NCI-H2081 treated with DMSO at 0.1 percent for 48 hours (cell line): ENCODE data around the gene MON2.
"Not testable (repeated sequence)": the region's sequence is repeated elsewhere in the genome, so short reads cannot be mapped to it uniquely, and the experiment has no call there.

Source experiments
- DNase-seq: peaks from one replicate; lab custom pipeline; 2025; lab: John Stamatoyannopoulos, UW

MON2 gene

DNA sequence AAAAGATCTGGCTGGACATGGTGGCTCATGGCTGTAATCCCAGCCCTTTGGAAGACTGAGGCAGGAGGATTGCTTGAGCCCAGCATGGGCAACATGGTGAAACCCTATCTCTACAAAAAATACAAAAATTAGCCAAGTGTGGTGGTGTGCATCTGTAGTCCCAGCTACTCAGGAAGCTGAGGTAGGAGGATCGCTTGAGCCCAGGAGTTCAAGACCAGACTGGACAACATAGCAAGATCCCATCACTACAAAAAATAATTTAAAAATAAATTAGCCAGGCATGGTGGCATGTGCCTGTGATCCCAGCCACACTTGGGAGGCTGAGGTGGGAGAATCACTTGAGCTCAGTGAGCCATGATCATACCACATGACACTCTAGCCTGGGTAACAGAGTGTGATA lies 92.7 kb downstream of the MON2 start:
- DNase-seq = not testable (repeated sequence)

DNA sequence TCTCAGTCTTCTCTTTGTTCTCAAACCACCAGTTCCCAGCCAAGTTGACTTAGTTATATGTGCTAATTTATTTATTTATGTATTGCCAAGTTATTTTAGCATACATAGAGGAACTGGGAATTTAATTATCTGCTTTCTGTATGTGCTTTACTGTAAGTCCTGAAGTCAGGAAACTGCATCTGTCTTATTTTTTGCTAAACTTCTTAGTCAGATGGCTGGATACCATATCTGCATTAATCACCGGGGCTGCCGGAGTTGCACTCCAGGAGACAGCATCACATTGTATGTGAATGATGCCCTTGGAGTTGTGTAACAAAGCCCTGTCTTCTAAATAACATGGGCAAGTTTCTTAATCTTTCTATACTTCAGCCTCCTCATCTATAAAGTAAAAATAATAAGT lies 96.2 kb downstream of the MON2 start:
- no peak for DNase-seq

DNA sequence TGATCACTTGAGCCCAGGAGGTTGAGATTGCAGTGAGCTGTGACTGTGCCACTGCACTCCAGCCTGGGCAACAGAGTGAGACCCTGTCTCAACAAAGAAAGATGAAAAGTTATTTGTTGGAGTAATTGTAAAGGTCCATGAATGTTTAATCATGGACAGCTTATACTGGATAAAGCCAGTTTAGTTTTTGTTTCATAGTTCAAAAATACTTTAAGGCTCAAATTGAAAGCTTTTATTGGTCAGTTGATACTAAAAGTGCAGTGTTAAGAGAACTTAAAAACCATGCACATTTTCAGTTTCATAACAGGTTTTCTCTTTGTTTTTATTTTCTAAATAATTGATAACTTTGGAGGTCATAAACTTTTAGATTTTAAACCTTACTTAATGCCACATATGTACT lies 108.4 kb downstream of the MON2 start:
- DNase-seq = no peak

DNA sequence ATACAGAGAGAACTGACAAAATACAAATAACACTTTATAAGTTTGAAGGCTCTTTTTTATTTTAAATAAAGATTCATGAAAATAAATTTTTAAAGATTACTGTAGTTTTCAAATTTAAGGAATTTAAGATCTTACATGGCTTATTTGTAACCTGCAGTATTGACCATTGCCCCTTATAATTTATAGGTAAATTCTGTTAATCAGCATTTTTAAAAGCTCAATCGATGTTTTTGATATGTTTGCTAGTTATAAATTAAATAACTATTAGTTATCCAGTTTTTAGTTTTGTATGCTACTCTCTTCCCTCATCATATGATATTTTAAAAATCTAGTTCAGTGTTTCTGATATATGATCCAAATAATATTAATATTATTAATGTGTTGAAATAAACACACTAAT lies 109.9 kb downstream of the MON2 start:
- DNase-seq = no peak

DNA sequence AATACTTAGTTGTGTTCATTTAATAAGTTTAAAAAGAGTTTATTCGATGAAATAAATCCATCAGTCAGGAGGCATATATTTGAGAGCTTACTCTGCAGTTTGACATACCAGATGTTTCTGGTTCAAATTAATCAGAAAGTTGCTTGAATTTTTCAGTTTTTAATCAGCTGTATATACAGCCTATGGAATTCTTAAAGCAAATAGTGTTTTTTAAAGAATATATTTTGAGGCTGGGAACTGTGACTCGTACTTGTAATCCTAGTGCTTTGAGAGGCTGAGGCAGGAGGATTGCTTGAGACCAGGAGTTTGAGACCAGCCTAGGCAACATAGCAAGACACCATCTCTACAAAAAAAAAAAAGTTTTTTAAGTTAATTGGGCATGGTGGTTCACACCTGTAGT lies 112.1 kb downstream of the MON2 start:
- no peak for DNase-seq

DNA sequence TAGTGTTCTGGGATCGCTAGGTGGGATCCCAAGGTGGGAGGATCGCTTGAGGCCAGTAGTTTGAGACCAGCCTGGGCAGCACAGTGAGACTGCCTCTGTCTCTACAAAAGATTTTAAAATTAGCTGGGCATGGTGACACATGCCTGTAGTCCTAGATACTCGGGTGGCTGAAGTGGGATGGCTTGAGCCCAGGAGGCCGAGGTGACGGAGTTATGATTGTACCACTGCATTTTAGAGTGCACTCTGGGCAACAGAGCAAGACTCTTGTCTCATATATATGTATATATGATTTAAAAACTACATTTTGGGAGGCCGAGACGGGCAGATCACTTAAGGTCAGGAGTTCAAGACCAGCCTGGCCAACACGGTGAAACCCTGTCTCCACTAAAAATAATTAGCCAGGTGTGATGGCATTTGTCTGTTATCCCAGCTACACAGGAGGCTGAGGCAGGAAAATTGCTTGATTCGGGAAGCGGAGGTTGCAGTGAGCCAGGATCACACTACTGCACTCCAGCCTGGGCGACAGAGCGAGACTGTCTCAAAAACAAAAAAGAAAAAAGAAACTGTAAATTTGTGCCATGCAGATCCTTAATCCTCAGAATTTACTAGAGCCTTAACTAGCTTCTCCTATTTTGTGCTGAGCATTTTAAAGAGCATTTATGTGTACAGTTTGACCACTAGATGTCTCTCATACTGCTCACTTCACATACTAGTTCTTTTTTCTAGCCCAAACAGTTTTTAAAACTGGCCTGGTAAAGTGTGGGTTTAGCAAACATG lies 114.8 kb downstream of the MON2 start:
- peak; percentile 32 for DNase-seq

DNA sequence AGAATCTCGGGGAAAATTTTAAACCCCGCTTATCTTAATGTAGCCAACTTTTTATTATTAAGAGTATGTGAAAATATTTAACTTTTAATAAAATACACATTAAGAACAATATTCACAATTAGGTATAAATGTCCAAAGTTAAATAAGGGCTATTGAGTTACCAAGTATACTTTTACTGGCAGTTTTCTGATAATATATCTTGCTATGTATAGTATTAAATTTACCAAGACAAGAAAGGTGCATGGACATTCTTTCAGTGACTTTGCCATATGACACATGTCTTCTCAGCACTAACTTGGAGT lies 115.4 kb downstream of the MON2 start:
- no peak for DNase-seq

DNA sequence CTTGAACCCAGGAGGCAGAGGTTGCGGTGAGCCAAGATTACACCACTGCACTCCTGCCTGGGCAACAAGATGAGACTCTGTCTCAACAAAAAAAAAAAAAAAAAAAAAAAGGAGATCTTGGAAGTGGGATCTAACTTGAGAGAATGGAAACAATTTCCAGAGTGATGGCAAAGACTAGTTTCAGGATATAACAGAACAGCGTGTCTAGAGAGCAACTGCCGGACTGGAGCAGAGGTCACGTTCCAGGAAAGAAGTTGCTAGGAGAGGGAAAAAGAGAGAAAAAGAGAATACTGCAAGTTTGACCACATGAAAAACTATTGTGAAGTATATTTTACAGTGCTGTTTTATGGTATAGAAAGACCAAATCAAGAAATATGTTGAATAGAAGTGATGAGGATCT lies 118.0 kb downstream of the MON2 start:
- DNase-seq = no peak

DNA sequence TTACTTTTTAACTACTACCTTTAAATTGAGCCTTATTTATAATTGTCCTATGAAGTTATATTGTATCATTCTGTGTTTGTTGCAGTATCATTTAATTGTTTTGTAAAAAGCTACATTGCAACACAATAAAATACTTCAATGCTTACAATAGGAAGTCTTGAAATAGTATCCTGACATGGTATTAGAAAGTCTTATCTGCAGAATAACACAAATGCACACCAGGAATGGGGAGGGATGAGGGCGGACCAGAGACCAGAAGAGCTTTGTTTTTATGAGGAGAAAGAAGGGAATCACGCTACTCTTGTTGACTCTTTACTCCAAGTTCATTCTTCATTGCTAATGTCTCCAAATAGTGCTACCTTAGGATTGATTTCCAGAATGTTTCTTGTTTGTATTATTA lies 120.2 kb downstream of the MON2 start:
- no peak for DNase-seq

DNA sequence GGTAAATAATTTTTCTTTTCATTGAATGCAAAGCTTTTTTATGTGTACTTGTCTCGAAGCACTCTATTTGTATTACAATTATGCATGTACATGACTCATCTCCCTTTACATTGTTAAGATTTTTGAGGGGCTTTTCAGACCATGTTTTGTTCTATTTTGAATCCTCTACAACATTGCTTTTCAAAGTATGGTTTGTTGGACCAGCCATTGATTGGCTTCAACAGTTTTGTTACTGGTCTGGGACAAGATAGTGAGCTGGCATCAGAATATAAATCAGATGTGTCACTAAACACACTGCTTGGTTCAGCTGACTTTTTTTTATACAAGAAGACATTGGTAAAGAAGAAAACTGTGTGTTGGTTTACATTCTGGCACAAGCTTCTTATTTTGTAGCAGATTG lies 122.3 kb downstream of the MON2 start:
- DNase-seq = no peak

DNA sequence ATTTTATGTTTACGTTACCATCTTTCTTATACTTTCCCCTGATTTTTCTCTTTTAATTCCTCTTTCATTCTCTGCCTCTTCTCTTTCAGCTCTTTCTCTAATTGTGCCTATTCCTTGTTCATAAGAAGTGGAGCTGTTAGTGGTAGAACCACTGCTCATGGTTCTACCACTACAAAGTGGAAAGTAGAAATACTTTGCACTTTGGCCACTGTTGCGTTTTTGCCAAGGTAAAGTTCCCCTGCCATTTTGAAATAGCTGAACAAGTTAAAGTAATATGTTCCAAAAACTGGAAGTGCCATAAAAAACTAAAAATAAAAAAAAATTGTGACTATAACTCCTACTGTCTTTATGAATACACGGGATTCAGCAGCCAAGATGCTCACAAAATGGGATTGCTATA lies 130.6 kb downstream of the MON2 start:
- DNase-seq = no peak

DNA sequence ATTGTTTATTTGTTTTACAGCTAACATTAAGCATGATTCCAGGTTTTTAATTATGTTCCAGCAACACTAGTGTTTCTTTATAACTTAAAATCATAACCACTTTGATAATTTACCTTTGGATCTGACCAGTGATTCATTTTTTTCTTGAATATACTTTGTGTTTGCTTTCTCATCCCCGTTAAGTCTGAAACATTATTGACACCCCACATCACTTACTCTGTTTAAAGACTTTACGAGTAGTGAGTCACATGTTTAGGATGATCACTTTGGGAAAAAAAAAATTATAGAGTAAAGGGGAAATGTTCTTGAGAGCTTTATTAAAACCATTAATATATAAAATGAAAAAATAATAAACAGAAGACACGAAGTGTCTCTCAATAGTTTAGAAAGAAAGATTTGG lies 132.2 kb downstream of the MON2 start:
- DNase-seq = no peak

DNA sequence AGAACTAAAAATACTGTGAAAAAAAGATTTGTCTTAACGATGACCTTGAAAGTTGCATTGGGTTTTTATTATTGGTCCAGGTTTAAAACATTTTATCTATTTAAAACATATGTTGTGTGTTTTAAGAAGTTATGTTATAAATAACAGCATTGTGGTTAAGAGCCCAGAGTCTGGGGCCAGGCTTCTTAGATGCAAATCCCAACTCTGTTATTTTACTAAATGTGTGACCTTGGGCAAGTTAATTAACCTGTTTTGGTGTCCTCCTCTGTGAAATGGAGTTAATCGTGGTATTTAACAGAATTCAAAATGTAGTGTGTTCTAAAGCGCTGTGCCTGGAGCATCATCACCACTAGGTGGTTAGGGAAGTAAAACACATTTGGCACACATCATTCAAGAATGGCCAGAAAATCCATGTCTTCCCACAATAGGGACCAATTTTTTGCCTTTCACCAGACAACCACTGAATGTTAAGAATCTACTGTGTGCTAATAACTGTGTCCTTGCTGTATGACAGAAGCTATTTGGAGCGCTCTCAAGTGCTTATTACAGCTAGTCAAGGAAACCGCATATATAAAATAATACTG lies 133.3 kb downstream of the MON2 start:
- no peak for DNase-seq

DNA sequence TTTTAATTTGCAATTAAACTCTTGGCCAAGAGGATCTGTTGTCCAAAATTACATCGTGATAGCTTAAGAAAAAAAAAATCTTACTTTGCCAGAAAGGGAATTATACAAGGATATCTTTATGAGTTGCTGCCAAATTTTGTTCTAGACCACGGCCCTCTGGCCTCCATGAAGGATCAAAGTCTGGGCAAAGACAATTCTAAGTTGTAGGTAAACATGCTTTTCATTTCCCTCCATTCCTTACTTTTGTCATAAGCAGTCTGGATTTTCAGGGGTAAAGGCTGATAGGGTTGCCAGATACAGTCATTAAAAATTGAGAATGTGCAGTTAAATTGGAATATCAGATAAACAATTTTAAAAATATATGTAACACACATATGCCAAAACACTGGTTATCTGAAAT lies 135.1 kb downstream of the MON2 start:
- no peak for DNase-seq

DNA sequence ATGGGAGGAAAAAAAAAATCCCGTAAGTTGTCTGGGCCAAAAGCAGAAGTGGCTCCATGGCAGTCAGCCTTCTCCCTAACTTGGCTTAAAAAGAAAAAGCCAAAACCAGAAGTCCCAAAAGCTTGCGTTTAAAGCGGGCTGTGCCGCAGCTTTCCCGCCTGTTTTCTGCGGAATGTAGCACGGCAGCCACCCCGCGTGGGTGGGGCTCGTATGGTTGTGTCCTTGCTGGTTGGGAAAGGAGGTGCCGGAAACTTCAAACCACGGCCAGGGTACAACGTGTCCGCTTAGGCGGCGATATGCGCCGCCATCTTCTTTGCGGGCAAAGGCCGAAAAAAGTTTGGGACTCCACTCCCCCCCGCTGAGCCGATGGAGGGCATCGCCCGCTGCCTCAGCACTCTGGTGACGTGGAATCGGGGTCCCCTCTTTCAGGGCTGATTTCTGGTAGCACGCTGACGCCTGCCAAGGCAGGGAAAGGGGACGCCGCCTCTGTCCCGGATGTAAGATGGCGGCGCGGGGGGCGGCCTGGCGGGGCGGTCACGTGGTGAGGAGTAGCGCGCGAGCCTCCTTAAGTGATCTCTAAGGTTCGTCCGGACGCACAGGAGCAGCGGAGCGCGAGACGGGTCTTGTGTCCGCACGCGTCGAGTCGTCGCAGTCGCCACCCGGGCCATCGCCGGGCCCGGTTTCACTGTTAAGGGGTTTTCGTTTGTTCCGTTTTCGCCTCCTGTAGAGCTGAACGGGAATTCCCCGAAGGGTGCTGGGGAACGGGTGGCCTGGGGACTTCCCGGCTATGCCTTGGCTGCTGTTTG lies 135.8 kb downstream of the MON2 start:
- peak; percentile 70 for DNase-seq

DNA sequence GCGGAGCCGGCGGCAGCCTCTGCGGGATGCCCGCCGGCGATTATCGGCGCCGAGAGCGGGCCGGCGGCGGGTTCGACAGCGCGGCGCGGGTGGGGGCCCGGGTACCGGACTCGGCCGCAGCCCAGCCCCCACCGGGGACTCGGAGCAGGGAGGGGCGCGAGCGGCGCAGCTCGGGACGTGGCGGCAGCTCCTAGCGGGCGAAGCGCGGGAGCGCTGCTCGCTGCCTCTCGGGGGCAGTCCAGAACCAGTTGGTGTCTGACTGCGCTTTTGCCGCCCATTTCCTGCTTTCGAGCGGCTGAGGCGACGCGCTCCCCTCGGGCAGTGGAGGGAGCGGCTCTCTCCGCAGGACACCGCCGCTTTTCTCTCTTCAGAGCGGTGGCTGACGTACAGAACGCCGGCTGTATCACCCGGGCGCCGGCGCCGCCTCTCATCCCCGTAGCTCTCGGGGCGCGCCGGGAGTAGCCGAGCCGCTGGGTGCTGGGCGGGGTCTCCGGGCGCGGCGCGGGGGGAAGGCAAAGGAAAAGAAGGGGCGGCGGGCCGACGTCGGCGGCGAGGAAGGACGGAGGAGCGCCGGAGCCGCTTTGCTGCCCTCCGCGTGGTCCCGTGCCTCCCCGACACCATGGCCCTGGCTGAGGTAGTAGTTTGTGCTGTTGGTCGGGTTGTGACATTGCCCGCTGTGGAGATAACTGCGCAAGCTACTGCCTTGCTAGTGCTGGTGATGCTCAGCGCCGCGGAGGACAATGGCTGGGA lies 136.6 kb downstream of the MON2 start:
- peak; percentile 37 for DNase-seq

DNA sequence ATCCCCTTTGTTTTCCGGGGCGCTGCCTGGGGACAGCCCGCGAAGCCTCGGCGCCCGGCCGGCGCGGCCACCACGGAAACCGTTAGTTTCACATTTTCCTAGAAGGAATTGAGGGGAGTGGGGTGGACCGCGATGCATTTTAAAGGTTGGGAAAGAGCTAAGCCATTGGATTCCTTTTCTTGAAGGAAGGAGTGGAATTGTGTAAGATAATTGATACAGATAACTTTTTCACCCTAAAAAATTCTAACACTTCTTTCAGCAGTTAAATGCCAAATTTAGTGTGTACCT lies 137.1 kb downstream of the MON2 start:
- no peak for DNase-seq

DNA sequence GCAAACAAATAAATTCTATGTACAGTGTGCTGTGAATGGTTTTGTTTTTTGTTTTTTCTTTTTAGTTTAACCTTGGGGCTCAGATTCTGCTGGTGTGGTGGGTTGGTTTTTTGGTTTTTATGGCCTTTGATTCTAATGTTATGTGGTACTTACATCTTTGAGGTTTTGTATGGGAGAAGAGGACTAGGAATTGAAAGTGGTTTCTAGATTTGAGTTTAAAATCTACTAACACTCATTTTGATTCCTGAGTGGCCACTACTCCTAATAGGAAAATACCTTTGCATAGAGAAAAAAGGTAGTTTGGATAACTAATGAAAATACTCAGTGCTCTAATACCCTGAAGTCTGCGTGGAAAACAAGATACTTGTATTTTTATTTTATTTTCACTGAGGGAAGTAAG lies 137.7 kb downstream of the MON2 start:
- DNase-seq = no peak

DNA sequence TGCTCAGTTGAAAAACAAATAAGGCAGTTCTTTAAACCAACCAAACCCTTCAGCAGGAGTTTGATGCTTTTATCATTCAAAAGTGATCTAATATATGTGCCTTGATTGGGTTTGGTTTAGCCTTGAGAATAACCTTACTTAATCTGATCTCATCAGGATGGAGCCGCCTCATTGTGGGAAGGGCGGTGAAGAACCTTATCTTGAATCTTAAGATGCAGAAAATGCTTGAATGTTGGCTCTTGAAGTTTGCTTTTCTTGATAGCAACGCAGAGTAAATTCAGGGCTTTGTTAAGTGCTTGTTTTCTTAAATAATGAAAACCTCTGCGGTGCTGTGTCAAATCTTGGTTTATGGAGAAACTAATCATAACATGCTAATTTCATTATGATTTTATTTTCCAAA lies 138.2 kb downstream of the MON2 start:
- no peak for DNase-seq

DNA sequence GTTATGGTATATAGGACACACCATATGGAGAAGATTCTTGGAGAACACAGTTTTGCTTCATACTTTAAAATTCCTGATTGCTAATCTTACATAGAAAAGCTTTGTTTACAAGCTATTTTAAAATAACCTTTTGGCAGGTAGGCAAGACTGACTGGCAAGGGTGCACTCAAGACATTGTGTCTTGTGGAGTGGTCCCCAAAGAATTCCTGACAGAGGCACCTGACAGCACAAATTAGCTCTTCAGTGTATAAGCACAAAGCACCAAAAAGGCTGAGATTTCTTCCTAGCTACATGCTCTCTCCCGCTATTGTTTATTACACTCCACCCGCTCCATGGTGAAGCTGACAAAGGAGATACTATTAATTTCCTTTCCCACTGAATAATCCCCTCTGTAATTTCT lies 139.4 kb downstream of the MON2 start:
- DNase-seq = no peak

DNA sequence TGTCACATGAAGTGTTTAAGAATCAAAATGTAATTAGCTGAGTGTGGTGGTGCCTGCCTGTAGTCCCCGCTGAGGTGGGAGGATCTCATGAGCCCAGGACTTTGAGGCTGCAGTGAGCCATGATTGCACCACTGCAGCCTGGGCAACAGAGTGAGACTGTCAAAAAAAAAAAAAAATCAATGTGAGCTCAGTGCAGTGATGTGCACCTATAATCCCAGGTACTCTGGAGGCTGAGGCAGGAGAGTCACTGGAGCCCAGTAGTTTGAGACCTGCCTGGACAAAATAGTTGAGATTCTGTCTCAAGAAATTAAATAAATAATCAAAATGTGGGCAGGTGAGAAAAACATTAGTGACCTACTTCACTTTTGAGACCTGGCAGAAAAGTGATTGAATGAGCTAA lies 140.0 kb downstream of the MON2 start:
- DNase-seq = no peak

DNA sequence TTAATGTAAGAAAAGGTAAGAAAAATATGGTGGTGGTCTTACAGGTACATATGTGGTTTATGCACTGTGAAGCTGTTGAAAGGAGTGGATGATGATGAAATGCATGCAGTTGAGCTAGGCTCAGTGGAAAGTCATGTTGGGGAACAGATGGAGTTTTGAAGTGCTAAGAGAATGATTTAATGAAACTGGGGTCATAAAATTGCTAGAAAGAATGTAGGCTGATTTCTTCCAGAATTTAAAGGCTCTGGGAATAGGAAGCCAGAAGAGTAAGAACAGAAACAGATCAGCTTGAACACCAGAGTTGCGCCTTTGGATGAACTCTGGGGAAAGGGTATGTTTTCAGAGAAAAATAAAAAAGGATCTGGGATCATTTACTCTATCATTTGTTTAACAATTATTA lies 146.5 kb downstream of the MON2 start:
- no peak for DNase-seq

DNA sequence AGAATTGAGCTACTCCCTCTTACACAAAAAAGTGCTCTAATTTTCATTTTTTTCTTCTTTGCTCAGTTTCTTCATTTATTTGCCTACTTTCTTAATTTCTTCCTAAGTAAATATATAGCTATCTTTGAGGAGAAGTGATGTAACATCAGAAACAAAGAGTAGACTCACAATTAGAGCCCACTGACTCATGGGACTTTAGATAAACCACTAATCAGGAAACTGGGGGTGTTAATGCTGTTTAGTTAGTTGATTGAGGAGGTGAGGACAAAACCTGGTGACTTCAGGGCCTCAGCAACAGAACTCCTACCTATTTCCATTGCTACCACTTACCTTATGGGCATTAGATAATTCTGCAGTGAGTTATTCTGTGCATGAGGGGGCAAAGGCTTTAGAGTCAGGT lies 151.7 kb downstream of the MON2 start:
- no peak for DNase-seq
